AG04449 (cell line): ENCODE measurements around the gene PRAC1.

Experiments used
- CTCF ChIA-PET: fragments of 350-600 bp; formaldehyde crosslinking; extraction: SDS; loops from one replicate; lab custom pipeline; 2021; ENCODE audit warnings: antibody characterized with exemption; lab: Yijun Ruan, JAX
- POLR2A ChIA-PET: fragments of 400-600, 350-600 bp; formaldehyde crosslinking; extraction: SDS; loops from one replicate; lab custom pipeline; 2020; ENCODE audit warnings: antibody characterized with exemption, inconsistent platforms; lab: Yijun Ruan, JAX
- DNase-seq: peaks from one replicate; pipeline ENCODE4 v3.0.0-alpha.2; 2010; ENCODE audit warnings: low read depth, low spot score
- H3K4me3 ChIP-seq: 2 replicates; pipeline ENCODE4 v1.5.1; 2011; ENCODE audit warnings: low read depth, mild to moderate bottlenecking, control low read depth, low read length
- TF ChIP-seq, protein P1 (sequence below): IDR thresholded peaks from one replicate; pipeline ENCODE4 v1.5.1; 2011; ENCODE audit warnings: mild to moderate bottlenecking, moderate library complexity, low read length, control low read depth, inconsistent platforms; ENCODE audit not compliant: insufficient read depth; ENCODE audit errors: missing control alignments

PRAC1 gene

GRCh38 chr17:48725004-48725287, 2.6 kb upstream of the PRAC1 start:
- ChIA-PET POLR2A (no interaction called here), CTCF (interaction anchor here (0.7 to 19.2 kb wide), 24 partner anchors 8 to 159 kb away, joined by 3 to 353 read pairs (median 6); no protein-coding TSS in a partner anchor)
- DNase-seq = no peak
- TF ChIP-seq, protein P1, sequence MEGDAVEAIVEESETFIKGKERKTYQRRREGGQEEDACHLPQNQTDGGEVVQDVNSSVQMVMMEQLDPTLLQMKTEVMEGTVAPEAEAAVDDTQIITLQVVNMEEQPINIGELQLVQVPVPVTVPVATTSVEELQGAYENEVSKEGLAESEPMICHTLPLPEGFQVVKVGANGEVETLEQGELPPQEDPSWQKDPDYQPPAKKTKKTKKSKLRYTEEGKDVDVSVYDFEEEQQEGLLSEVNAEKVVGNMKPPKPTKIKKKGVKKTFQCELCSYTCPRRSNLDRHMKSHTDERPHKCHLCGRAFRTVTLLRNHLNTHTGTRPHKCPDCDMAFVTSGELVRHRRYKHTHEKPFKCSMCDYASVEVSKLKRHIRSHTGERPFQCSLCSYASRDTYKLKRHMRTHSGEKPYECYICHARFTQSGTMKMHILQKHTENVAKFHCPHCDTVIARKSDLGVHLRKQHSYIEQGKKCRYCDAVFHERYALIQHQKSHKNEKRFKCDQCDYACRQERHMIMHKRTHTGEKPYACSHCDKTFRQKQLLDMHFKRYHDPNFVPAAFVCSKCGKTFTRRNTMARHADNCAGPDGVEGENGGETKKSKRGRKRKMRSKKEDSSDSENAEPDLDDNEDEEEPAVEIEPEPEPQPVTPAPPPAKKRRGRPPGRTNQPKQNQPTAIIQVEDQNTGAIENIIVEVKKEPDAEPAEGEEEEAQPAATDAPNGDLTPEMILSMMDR = no peak
- H3K4me3 ChIP-seq = no peak overlapping the region

DNA sequence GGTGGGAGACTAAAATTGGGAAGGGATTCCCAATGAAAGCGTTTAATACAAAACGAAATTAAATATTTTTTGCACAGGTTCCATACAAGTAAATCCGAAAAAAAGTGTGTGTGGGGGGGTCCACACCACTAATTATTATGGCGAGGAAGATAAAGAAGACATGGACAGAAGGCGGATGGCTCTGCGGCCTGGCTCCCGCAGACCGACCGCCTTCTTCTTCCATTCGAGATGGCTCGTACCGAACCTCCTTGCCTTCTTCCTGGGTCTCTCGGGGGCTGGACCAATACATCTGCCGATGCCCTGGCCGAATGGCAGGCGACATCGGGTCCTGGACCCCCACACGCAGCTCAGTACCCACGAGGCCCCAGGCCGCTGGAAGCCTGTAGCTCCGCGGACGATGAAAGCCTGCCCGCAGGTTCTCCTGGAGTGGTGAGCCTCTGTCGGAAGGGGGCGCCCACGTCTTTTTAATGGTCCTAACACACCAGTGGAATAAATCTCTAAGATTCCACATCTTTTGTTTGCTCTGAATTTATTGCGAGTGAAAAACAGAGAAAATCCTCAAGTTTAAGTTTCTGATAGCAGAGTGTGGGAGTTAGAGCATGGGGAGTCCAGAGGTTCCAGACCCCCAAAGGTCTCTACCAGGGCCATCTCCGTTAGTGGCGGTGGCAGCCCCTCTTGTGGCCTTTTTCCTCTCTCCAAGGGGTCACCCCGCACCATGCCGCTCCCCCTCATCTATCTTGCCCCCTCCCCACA, 2.1 kb upstream of the PRAC1 start:
- no peak overlapping the region for H3K4me3 ChIP-seq
- DNase-seq = no peak
- TF ChIP-seq, protein P1 = peak; percentile 83
- ChIA-PET POLR2A (no interaction called here), CTCF (interaction anchor here (0.6 to 19.2 kb wide), 49 partner anchors 8 to 503 kb away, joined by 3 to 353 read pairs (median 4); partner anchors contain the start of gene ATP5MC1)

GRCh38 chr17:48723423-48724250, 1.3 kb upstream of the PRAC1 start:
- TF ChIP-seq, protein P1 = no peak
- ChIA-PET POLR2A (interaction anchor here (1.0 kb wide), 1 partner anchor 67 kb away, joined by 3 read pairs; no protein-coding TSS in a partner anchor), CTCF (interaction anchor here (0.6 to 19.2 kb wide), 39 partner anchors 10 to 504 kb away, joined by 3 to 353 read pairs (median 5); partner anchors contain the start of gene ATP5MC1)
- no peak overlapping the region for H3K4me3 ChIP-seq
- DNase-seq = no peak

DNA sequence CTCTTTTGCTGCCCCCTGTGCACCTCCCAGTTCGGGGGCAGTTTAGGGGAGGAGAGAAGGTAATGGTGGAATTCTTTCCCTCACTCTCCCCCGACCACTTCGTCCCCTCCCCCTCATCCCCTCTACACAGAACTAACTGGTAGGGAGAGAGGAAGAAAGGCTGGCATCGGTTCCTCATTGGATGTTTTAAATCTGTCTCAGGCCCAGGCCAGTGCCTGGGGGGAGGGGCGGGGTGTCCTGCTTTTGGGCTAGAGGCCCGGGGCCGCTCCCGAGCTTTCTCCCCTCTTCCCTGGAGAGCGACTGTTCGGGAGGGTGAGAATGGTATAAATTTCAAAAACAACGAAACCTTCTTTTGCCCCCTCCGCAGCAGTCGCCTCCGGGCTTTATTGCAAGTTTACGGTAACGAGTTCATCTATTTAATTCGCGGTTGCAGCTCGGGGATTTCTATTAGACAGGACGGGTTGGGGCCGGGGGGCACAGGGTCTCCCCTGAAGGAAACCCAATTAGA, 651 bp upstream of the PRAC1 start, which contains the start of gene PRAC2:
Gene PRAC2, plus strand, starts transcription at position 271 of the 508 bp plus-strand sequence. CDS start 1,226 bp downstream, outside the sequence.
- ChIA-PET CTCF (interaction anchor here (0.9 to 19.2 kb wide), 23 partner anchors 9 to 170 kb away, joined by 3 to 353 read pairs (median 7); partner anchors contain the start of gene ATP5MC1), POLR2A (interaction anchor here (1.0 kb wide), 1 partner anchor 68 kb away, joined by 3 read pairs; no protein-coding TSS in a partner anchor)
- TF ChIP-seq, protein P1 = no peak
- DNase-seq = no peak
- H3K4me3 ChIP-seq = no peak within 1 kb of the TSS

DNA sequence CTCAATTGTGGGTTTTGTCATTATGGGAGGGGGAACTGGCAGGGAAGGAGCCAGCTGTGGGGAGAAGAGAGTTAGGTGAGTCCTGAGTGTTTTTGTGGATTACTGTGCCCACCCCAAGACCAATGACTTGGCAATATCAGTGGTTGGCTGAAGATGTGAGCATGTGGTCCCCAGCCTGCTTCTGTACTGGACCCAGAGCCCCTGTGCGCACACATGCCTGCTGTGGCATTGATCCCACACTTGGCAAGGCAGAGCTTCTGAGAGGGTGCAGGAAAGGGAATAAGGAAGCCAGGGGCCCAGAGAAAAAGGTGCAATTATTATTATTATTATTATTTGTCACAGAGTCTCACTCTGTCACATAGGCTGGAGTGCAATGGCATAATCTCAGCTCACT, 1.3 kb downstream of the PRAC1 start:
- H3K4me3 ChIP-seq = no peak overlapping the region
- CTCF ChIA-PET = interaction anchor here (0.8 to 19.2 kb wide), 6 partner anchors 10 to 567 kb away, joined by 3 to 353 read pairs (median 5); no protein-coding TSS in a partner anchor
- POLR2A ChIA-PET = interaction anchor here (0.5 kb wide), 1 partner anchor 71 kb away, joined by 4 read pairs; no protein-coding TSS in a partner anchor
- TF ChIP-seq, protein P1 = no peak
- no peak for DNase-seq
